ENCODE measurements around the gene FSIP1.

FSIP1 gene

GRCh38 chr15:39551476-39551875, 231.2 kb downstream of the FSIP1 start:
- TF ChIP-seq CTCF (IDR thresholded peaks at IDR 0.05; ENCODE audit: insufficient read depth, low read length, missing control alignments), result no peak

More at GRCh38 chr15:39551476-39551875, 231.2 kb downstream of the FSIP1 start:
- no peak overlapping the region for H3K4me3 ChIP-seq (ENCODE audit: low read depth, low read length)
- ChIA-PET POLR2A (no interaction called here), CTCF (no interaction called here)
- no peak for DNase-seq (ENCODE audit: low read depth, low spot score)
